Upper lobe of left lung (tissue), 6 donors: ENCODE results near the gene GH2. TPM values are rescaled to one million over a fixed set of nuclear protein-coding genes. Genes with fewer than 3 reads are reported as not detected.
A peak's percentile ranks its signal among the peaks of the same experiment; 100 is the strongest.

Experiments used
- ATAC-seq, 2 donors: fragments of 200-7000 bp; cut with Tn5 transposase; one replicate each; pipeline ENCODE4 v1.9.1; 2022; ENCODE audit warnings: mild to moderate bottlenecking in 2 of 2, moderate library complexity in 2 of 2; ENCODE audit not compliant: low FRiP score in 2 of 2
- DNase-seq, 2 donors: peaks; one replicate each; pipeline ENCODE4 v3.0.0-alpha.2; 2019 to 2020
- H3K27ac ChIP-seq, 4 donors: fragments of 200-600 bp; sonication (generic); one replicate each; pipeline ENCODE4 v1.5.1; 2016 to 2019
- H3K27me3 ChIP-seq, 4 donors: fragments of 200-600 bp; sonication (generic); one replicate each; pipeline ENCODE4 v1.5.1; 2017 to 2019
- H3K36me3 ChIP-seq, 4 donors: fragments of 200-600 bp; sonication (generic); one replicate each; pipeline ENCODE4 v1.5.1; 2016 to 2019
- H3K4me1 ChIP-seq, 4 donors: fragments of 200-600 bp; sonication (generic); one replicate each; pipeline ENCODE4 v1.5.1; 2018 to 2019
- H3K4me3 ChIP-seq, 4 donors: fragments of 200-600 bp; sonication (generic); one replicate each; pipeline ENCODE4 v1.5.1; 2017 to 2019; ENCODE audit warnings: mild to moderate bottlenecking in 2 of 4, moderate library complexity in 1 of 4
- H3K9me3 ChIP-seq, 4 donors: fragments of 200-600 bp; sonication (generic); one replicate each; pipeline ENCODE4 v1.5.1; 2018 to 2019
- CTCF ChIP-seq, 6 experiments: fragments of 450-650 bp in 4 of 6; fragments of 200-600 bp in 2 of 6; sonication (generic) in 2 of 6; IDR thresholded peaks; one replicate each; pipeline ENCODE4 v1.5.1; 2016 to 2019; ENCODE audit warnings: antibody characterized with exemption in 6 of 6
- EP300 ChIP-seq, 4 donors: sonication (generic); formaldehyde crosslinking; IDR thresholded peaks; one replicate each; pipeline ENCODE4 v1.5.1; 2017; ENCODE audit warnings: antibody characterized with exemption in 4 of 4, control low read depth in 2 of 4
- POLR2A ChIP-seq, 4 donors: fragments of 450-650 bp; IDR thresholded peaks; one replicate each; pipeline ENCODE4 v1.5.1; 2016 to 2017; ENCODE audit warnings: antibody characterized with exemption in 4 of 4, mild to moderate bottlenecking in 2 of 4
- POLR2AphosphoS5 ChIP-seq, 2 donors: sonication (generic); formaldehyde crosslinking; IDR thresholded peaks; one replicate each; pipeline ENCODE4 v1.5.1; 2017; ENCODE audit warnings: antibody characterized with exemption in 2 of 2
- WGBS, 2 donors: methylation state at CpG; one replicate each; pipeline ENCODE4 v1.1.5; 2017 to 2018; 5-methylcytosine and 5-hydroxymethylcytosine counted together
- total RNA-seq, 6 donors: library from RNA; depleted of rRNA in 4 of 6; stranded (reverse); fragments of >200 nt in 4 of 6; gene quantifications; one replicate each; pipeline versions ENCODE4 v1.1.0 to v1.2.1, GENCODE V29; 2016 to 2021
- donor health status: DM: no; HTN: no; CAD: no; lungs with moderate emphysema.
- donor health status: DM: no; HTN: yes; CAD: no; lungs with severe emphysema.

Gene GH2
- total RNA-seq, 6 donors from 2014 or later = not detected

DNA sequence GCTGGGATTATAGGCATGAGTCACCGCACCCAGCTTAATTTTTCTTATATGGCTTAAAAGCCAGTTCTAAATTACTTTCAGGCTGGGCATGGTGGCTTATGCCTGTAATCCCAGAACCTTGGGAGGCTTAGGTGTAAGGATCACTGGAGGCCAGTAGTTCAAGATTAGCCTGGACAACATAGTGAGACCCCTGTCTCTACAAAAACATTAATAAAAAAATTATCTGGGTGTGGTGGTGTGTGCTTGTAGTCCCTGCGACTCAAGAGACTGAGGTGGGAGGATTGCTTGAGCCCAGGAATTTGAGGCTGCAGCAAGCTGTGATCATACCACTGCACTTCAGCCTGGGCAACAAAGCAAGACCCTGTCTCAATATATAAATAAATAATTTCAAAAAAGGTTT, 28.5 kb downstream of the GH2 start:
- WGBS, 2 donors = 91 to 93% methylated on average over 2 of the region's 2 CpGs
- Histone ChIP-seq H3K9me3 (peaks cover 0 to 3% (median 0%) of the 10 kb centered on the region in 4 donors), H3K27ac (no peak overlapping the region), H3K27me3 (no peaks in the 10 kb centered on the region), H3K4me1 (peaks cover 0 to 13% (median 2%) of the 10 kb centered on the region in 4 donors), H3K36me3 (no peaks in the 10 kb centered on the region), H3K4me3 (no peak overlapping the region)
- ATAC-seq (no peak), DNase-seq (no peak)
- TF ChIP-seq POLR2AphosphoS5 (IDR thresholded peaks at IDR 0.05) = no peak
- TF ChIP-seq POLR2A (IDR thresholded peaks at IDR 0.05) = no peak
- no peak for TF ChIP-seq CTCF (IDR thresholded peaks at IDR 0.05)
- TF ChIP-seq EP300 (IDR thresholded peaks at IDR 0.05) = no peak

DNA sequence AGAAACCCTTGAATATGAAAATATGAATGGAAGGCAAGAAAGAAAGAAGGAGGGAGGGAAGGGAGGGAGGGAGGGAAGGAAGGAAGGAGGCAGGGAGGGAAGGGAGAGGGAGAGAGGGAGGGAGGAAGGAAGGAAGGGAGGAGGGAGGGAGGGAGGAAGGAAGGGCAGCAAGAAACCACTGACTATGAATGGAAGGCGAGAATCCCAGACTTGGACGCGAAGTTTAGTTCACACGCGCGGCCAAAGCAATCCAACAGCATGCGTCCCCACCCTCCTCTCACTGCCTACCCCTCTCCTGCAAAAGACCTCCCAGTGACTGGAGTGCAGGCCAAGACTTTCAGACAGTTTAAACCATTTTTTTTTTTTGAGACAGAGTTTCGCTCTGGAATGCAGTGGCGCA, 31.3 kb downstream of the GH2 start:
- no peak for DNase-seq
- Histone ChIP-seq H3K4me3 (no peak overlapping the region), H3K27me3 (no peaks in the 10 kb centered on the region), H3K36me3 (no peaks in the 10 kb centered on the region), H3K9me3 (peaks cover 0 to 3% (median 0%) of the 10 kb centered on the region in 4 donors), H3K4me1 (peaks cover 0 to 16% (median 2%) of the 10 kb centered on the region in 4 donors), H3K27ac (no peak overlapping the region)
- 57 to 72% methylated on average over 9 of the region's 9 CpGs for WGBS, 2 donors
- ATAC-seq = no peak
- TF ChIP-seq EP300 (IDR thresholded peaks at IDR 0.05) (no peak), CTCF (IDR thresholded peaks at IDR 0.05) (no peak), POLR2AphosphoS5 (IDR thresholded peaks at IDR 0.05) (no peak), POLR2A (IDR thresholded peaks at IDR 0.05) (no peak)

DNA sequence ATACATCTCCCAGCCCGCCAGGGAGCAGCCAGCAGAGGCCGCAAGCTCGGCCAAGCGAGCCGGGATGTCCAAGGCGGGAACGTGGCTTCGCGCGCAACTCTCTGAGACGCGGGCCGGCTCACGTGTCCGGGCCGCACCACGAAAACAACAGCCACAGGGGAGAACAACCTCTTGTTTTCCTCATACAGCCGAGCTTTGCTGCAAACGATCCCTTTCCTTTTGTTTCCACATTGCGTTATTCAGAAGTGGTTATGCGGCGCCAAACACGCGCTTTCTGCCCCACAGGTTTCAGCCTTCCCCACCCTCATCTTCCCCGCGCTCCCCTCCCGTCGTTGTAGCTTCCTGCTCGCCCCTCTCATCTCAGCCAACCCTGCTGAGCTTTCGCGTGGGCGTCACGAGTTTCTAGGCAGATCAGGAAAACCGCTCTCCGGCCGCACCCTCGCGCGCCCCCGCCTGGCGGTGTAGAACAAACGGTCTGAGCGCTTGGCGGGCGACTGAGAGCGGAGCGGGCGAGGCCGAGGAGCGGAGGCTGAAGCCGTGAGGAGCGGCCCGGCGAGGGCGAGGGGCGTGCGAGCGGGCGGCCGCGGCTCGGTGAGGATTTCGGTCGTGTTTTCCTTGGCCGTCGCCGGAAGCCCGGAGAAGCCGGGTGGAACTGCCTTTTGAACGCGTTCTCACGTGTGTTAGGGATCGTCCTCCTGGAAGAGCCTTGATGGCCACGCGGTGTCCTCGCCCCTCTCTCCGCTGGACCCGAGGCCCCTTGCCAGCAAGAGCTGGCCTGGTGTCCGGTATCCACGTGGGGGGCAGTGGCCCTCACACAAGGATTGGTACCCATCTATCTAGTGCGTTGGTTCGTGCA, 32.7 kb downstream of the GH2 start:
- DNase-seq (peak; percentile 92 to 97), ATAC-seq (peak; percentile 97 to 98)
- H3K27me3 ChIP-seq = no peaks in the 10 kb centered on the region
- peak; percentile 62 to 89 (median 82) for TF ChIP-seq CTCF (IDR thresholded peaks at IDR 0.05)
- peak in 1 of 4 donors; percentile 7 for TF ChIP-seq POLR2A (IDR thresholded peaks at IDR 0.05)
- TF ChIP-seq EP300 (IDR thresholded peaks at IDR 0.05) = no peak
- peak; percentile 51 to 85 for TF ChIP-seq POLR2AphosphoS5 (IDR thresholded peaks at IDR 0.05)
- peaks cover 0 to 3% (median 0%) of the 10 kb centered on the region in 4 donors for H3K9me3 ChIP-seq
- H3K4me1 ChIP-seq = peaks cover 0 to 17% (median 4%) of the 10 kb centered on the region in 4 donors
- peak overlapping the region in 3 of 4 donors; percentile 7 to 37 (median 31) for H3K4me3 ChIP-seq
- H3K27ac ChIP-seq = peak overlapping the region in 2 of 4 donors; percentile 32 to 67
- no peaks in the 10 kb centered on the region for H3K36me3 ChIP-seq
- WGBS, 2 donors = 10 to 26% methylated on average over 31 to 80 of the region's 82 CpGs

GRCh38 chr17:63847525-63848249, 34.1 kb downstream of the GH2 start:
- Histone ChIP-seq H3K9me3 (peaks cover 0 to 3% (median 0%) of the 10 kb centered on the region in 4 donors), H3K4me1 (peaks cover 2 to 26% (median 7%) of the 10 kb centered on the region in 4 donors), H3K36me3 (no peaks in the 10 kb centered on the region), H3K27me3 (no peaks in the 10 kb centered on the region), H3K27ac (no peak overlapping the region), H3K4me3 (no peak overlapping the region)
- 73 to 100% methylated on average over 1 to 3 of the region's 3 CpGs for WGBS, 2 donors
- no peak for ATAC-seq
- TF ChIP-seq CTCF (IDR thresholded peaks at IDR 0.05) (no peak), EP300 (IDR thresholded peaks at IDR 0.05) (no peak), POLR2A (IDR thresholded peaks at IDR 0.05) (no peak), POLR2AphosphoS5 (IDR thresholded peaks at IDR 0.05) (no peak)
- no peak for DNase-seq
